H1 (cell line): ENCODE data around the gene OR14A2. TPM values are rescaled to one million over a fixed set of nuclear protein-coding genes. Genes with fewer than 3 reads are reported as not detected.

ENCODE experiments used
- CTCF ChIA-PET: fragments of 300-600 bp; sonication (Branson Sonifier 250); formaldehyde crosslinking; loops from one replicate; lab custom pipeline; 2021; ENCODE audit not compliant: partially characterized antibody; lab: Charles Lee
- POLR2A ChIA-PET: fragments of 300-600 bp; sonication (Branson Sonifier 250); formaldehyde crosslinking; loops from one replicate; lab custom pipeline; 2021; ENCODE audit warnings: inconsistent platforms; ENCODE audit not compliant: partially characterized antibody; lab: Charles Lee
- DNase-seq, 2 experiments: peaks; one replicate each; pipeline versions ENCODE4 v3.0.0 to v3.0.0-alpha.2; 2010 to 2022; ENCODE audit warnings: low spot score in 2 of 2, low read depth in 1 of 2, mixed read lengths in 1 of 2
- FAIRE-seq: peaks from 2 replicates; lab custom pipeline; 2011; peaks lifted over from hg19 to GRCh38; lab: Jason Lieb, UNC
- H2AFZ ChIP-seq: 2 replicates; pipeline ENCODE4 v1.8.1; 2012; ENCODE audit warnings: low read length, inconsistent platforms
- H2AK5ac ChIP-seq: 2 replicates; pipeline ENCODE4 v1.6.1; 2013; ENCODE audit warnings: low read depth, low read length
- H2BK120ac ChIP-seq: replicated peaks from 2 replicates; pipeline ENCODE3; 2013; ENCODE audit warnings: low read depth, low read length, inconsistent platforms
- H2BK12ac ChIP-seq: 2 replicates; pipeline ENCODE4 v1.6.1; 2013; ENCODE audit warnings: low read depth, low read length
- H2BK15ac ChIP-seq: 2 replicates; pipeline ENCODE4 v1.6.1; 2013; ENCODE audit warnings: low read length
- H2BK20ac ChIP-seq: 2 replicates; pipeline ENCODE4 v1.6.1; 2013; ENCODE audit warnings: low read length
- H2BK5ac ChIP-seq: 2 replicates; pipeline ENCODE4 v1.6.1; 2013; ENCODE audit warnings: low read depth, low read length
- H3K14ac ChIP-seq: 2 replicates; pipeline ENCODE4 v1.6.1; 2013; ENCODE audit warnings: inconsistent platforms; ENCODE audit not compliant: insufficient read length
- H3K18ac ChIP-seq: 2 replicates; pipeline ENCODE4 v1.6.1; 2013; ENCODE audit warnings: low read length; ENCODE audit errors: extremely low read depth
- H3K23ac ChIP-seq: 2 replicates; pipeline ENCODE4 v1.6.1; 2013; ENCODE audit warnings: inconsistent platforms; ENCODE audit not compliant: insufficient read length
- H3K23me2 ChIP-seq: 2 replicates; pipeline ENCODE4 v1.6.1; 2013; ENCODE audit warnings: low read depth, low read length
- H3K27ac ChIP-seq: 2 replicates; pipeline ENCODE4 v1.6.1; 2011; ENCODE audit warnings: low read depth, low read length, inconsistent platforms
- H3K27me3 ChIP-seq, 4 experiments: replicated peaks in 1 of 4; 1 replicate in 1 of 4; 2 replicates in 3 of 4; pipeline versions ENCODE4 v1.6.1 to v1.8.1; 2011 to 2013; ENCODE audit warnings: low read length in 3 of 4, mild to moderate bottlenecking in 3 of 4, inconsistent platforms in 2 of 4, mixed read lengths in 2 of 4, moderate library complexity in 1 of 4; ENCODE audit not compliant: control insufficient read depth in 3 of 4, insufficient read depth in 3 of 4; ENCODE audit errors: extremely low read depth in 1 of 4
- H3K36me3 ChIP-seq, 4 experiments: 2 replicates each; pipeline versions ENCODE4 v1.6.1 to v1.8.1; 2011 to 2013; ENCODE audit warnings: mild to moderate bottlenecking in 4 of 4, low read length in 3 of 4, moderate library complexity in 2 of 4, control low read depth in 1 of 4, inconsistent platforms in 1 of 4; ENCODE audit not compliant: insufficient read depth in 4 of 4, control insufficient read depth in 2 of 4
- H3K4ac ChIP-seq: replicated peaks from 2 replicates; pipeline ENCODE3; 2013; ENCODE audit warnings: low read length, low read depth, mixed read lengths, inconsistent platforms; ENCODE audit not compliant: insufficient read length
- H3K4me1 ChIP-seq, 4 experiments: replicated peaks in 1 of 4; 1 replicate in 1 of 4; 2 replicates in 3 of 4; pipeline versions ENCODE4 v1.6.1 to v1.8.1; 2011 to 2013; ENCODE audit warnings: low read length in 3 of 4, inconsistent platforms in 2 of 4, mixed read lengths in 1 of 4; ENCODE audit not compliant: insufficient read depth in 4 of 4, control insufficient read depth in 3 of 4
- H3K4me2 ChIP-seq, 2 experiments: 2 replicates each; pipeline versions ENCODE4 v1.6.1 to v1.8.1; 2011 to 2013; ENCODE audit warnings: low read depth in 2 of 2, low read length in 2 of 2, control low read depth in 1 of 2, inconsistent platforms in 1 of 2, mild to moderate bottlenecking in 1 of 2; ENCODE audit not compliant: insufficient read depth in 1 of 2
- H3K4me3 ChIP-seq, 4 experiments: fragments of 200-600, 300-600 bp in 1 of 4; sonication (generic), shearing (Covaris generic), sonication (Bioruptor Twin) in 1 of 4; 2 replicates each; pipeline versions ENCODE4 v1.5.1 to v1.8.1; 2011 to 2016; ENCODE audit warnings: low read length in 4 of 4, low read depth in 3 of 4, control low read depth in 2 of 4, inconsistent platforms in 2 of 4, mild to moderate bottlenecking in 2 of 4, mixed read lengths in 1 of 4, moderate library complexity in 1 of 4; ENCODE audit not compliant: insufficient read depth in 2 of 4; ENCODE audit errors: extremely low read depth in 1 of 4
- H3K56ac ChIP-seq: replicated peaks from 2 replicates; pipeline ENCODE3; 2013; ENCODE audit warnings: low read depth, mild to moderate bottlenecking, mixed read lengths, low read length, inconsistent platforms; ENCODE audit not compliant: insufficient read length
- H3K79me1 ChIP-seq: 2 replicates; pipeline ENCODE4 v1.6.1; 2013; ENCODE audit warnings: low read depth, low read length, control low read depth
- H3K79me2 ChIP-seq, 2 experiments: 2 replicates each; pipeline versions ENCODE4 v1.6.1 to v1.8.1; 2012 to 2013; ENCODE audit warnings: low read length in 2 of 2, mild to moderate bottlenecking in 2 of 2, inconsistent platforms in 1 of 2; ENCODE audit not compliant: insufficient read depth in 2 of 2, control insufficient read depth in 1 of 2
- H3K9ac ChIP-seq, 4 experiments: replicated peaks in 1 of 4; 1 replicate in 1 of 4; 2 replicates in 3 of 4; pipeline versions ENCODE4 v1.6.1 to v1.8.1; 2011 to 2013; ENCODE audit warnings: low read depth in 3 of 4, low read length in 3 of 4, control low read depth in 2 of 4, mild to moderate bottlenecking in 2 of 4, moderate library complexity in 2 of 4, inconsistent platforms in 1 of 4; ENCODE audit errors: extremely low read depth in 1 of 4
- H3K9me3 ChIP-seq, 2 experiments: 2 replicates each; pipeline versions ENCODE4 v1.6.1 to v1.8.1; 2012 to 2013; ENCODE audit warnings: mild to moderate bottlenecking in 2 of 2, moderate library complexity in 2 of 2, control low read depth in 1 of 2, inconsistent platforms in 1 of 2, low read depth in 1 of 2, low read length in 1 of 2, mixed read lengths in 1 of 2; ENCODE audit not compliant: insufficient read depth in 2 of 2
- H4K20me1 ChIP-seq, 2 experiments: replicated peaks in 1 of 2; 2 replicates each; pipeline versions ENCODE3 to v1.8.1; 2011 to 2013; ENCODE audit warnings: inconsistent platforms in 2 of 2, low read length in 2 of 2, mild to moderate bottlenecking in 1 of 2; ENCODE audit not compliant: insufficient read depth in 2 of 2, control insufficient read depth in 1 of 2
- H4K5ac ChIP-seq: 2 replicates; pipeline ENCODE4 v1.6.1; 2013; ENCODE audit warnings: low read length, low read depth, mixed read lengths, inconsistent platforms; ENCODE audit not compliant: insufficient read length
- H4K8ac ChIP-seq: 2 replicates; pipeline ENCODE4 v1.8.0; 2013; ENCODE audit warnings: mild to moderate bottlenecking, moderate library complexity, low read length, inconsistent platforms; ENCODE audit not compliant: insufficient read depth; ENCODE audit errors: extremely low read depth
- H4K91ac ChIP-seq: replicated peaks from 2 replicates; pipeline ENCODE3; 2013; ENCODE audit warnings: low read length, mixed read lengths, inconsistent platforms; ENCODE audit not compliant: insufficient read length
- BRCA1 ChIP-seq: IDR thresholded peaks from 2 replicates; pipeline ENCODE4 v1.6.1; 2012; ENCODE audit warnings: low read depth, low read length, improper control_type of control experiment
- WGBS, 2 experiments: shearing (Covaris generic) in 1 of 2; methylation state at CpG; one replicate each; pipeline versions ENCODE4 v1.1.6 to v1.1.7; 2013 to 2015; ENCODE audit warnings: low lambda C conversion rate in 2 of 2, mixed read lengths in 2 of 2, inconsistent platforms in 1 of 2, low coverage in 1 of 2, missing lambda C conversion rate in 1 of 2; ENCODE audit not compliant: insufficient replicate concordance in 2 of 2, insufficient coverage in 1 of 2, insufficient read length in 1 of 2; ENCODE audit errors: extremely low coverage in 1 of 2, missing lambda C conversion rate in 1 of 2; 5-methylcytosine and 5-hydroxymethylcytosine counted together
- polyA plus RNA-seq, 7 experiments: library from polyadenylated mRNA; depleted of rRNA in 3 of 7; stranded (reverse) in 5 of 7; unstranded in 2 of 7; fragments of >200 nt in 5 of 7; fragments of 200-250 nt in 2 of 7; gene quantifications; 1 replicate in 5 of 7; 2 replicates in 1 of 7; 4 replicates in 1 of 7; pipeline versions ENCODE4 v1.2.1 to v1.2.3, GENCODE V29; 2011 to 2013; ENCODE audit warnings: missing spikeins in 2 of 7, mixed read lengths in 2 of 7
- total RNA-seq: library from RNA; stranded (reverse); fragmentation: NEBNext Ultra II Directional; extraction: Animal tissue kit (Norgen Biotek cat#: 25700); gene quantifications from 2 replicates; pipeline ENCODE4 v1.2.1, GENCODE V29; 2021

The OR14A2 gene
- total and polyA plus RNA-seq, 2 of the 8 experiments (the other 6 are each of a cell fraction or from before 2014, with no cell fraction given), result not detected

DNA sequence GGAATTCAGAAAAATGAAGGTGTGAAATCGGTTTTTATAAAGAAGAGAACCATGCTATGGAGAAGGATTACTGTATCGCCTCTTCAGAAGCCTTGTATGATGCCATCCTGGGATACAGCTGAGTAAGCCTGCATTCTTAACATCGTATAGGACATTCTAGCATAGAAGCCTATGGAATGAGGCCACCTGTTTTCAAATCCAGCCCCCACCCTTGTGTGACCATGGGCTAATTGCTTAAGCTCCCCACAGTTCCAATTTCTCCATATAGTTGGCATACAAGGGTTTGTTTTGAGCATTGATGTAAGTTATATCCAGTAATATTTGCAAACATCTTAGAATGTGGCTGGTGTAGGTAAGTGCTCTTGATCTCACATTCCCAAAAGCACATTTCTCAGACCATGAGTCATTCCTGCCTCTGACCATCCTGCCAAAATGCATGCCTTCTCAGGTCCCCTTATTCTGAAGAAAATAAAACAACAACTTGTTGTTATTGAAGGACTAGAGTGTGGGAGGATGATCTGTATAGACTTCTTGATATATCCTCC, 1.5 kb downstream of the OR14A2 start:
- Histone ChIP-seq H2BK20ac (no peak overlapping the region), H2AK5ac (no peak overlapping the region), H3K23me2 (no peaks in the 10 kb centered on the region), H3K27ac (no peak overlapping the region), H3K79me2 (no peaks in the 10 kb centered on the region), H2BK5ac (no peak overlapping the region), H3K36me3 (no peaks in the 10 kb centered on the region), H3K9me3 (peaks cover 57 to 62% of the 10 kb centered on the region in 2 experiments), H2BK12ac (no peak overlapping the region), H3K18ac (no peak overlapping the region), H4K5ac (no peak overlapping the region), H3K79me1 (no peaks in the 10 kb centered on the region), H3K23ac (no peak overlapping the region), H4K8ac (no peak overlapping the region), H3K4me3 (no peak overlapping the region), H3K56ac (no peak overlapping the region), H4K91ac (no peak overlapping the region), H2AFZ (no peak overlapping the region), H2BK15ac (no peak overlapping the region), H3K4me1 (no peaks in the 10 kb centered on the region), H3K14ac (no peak overlapping the region), H3K4me2 (no peak overlapping the region), H4K20me1 (no peaks in the 10 kb centered on the region), H3K9ac (no peak overlapping the region), H3K4ac (no peak overlapping the region), H3K27me3 (no peaks in the 10 kb centered on the region), H2BK120ac (no peak overlapping the region)
- no peak for DNase-seq
- TF ChIP-seq BRCA1, result no peak
- 64% methylated on average over 3 of the region's 3 CpGs; no CpG with 5 or more reads in 1 of the 2 experiments for WGBS, 2 experiments
- ChIA-PET POLR2A (no interaction called here), CTCF (interaction anchor here (1.5 kb wide), 1 partner anchor 66 kb away, joined by 3 read pairs; no protein-coding TSS in a partner anchor)
- no peak for FAIRE-seq
